HG03095 (cell line): Measurements from ENCODE around the gene FLT3.

Experiments used
- ATAC-seq: cut with Tn5 transposase; IDR thresholded peaks from one replicate; pipeline ENCODE4 v1.9.1; 2021; ENCODE audit warnings: moderate library complexity; ENCODE audit not compliant: unreplicated experiment

The FLT3 gene

GRCh38 chr13:27963491-27963890 lies 136.9 kb downstream of the FLT3 start:
- ATAC-seq, result no peak

DNA sequence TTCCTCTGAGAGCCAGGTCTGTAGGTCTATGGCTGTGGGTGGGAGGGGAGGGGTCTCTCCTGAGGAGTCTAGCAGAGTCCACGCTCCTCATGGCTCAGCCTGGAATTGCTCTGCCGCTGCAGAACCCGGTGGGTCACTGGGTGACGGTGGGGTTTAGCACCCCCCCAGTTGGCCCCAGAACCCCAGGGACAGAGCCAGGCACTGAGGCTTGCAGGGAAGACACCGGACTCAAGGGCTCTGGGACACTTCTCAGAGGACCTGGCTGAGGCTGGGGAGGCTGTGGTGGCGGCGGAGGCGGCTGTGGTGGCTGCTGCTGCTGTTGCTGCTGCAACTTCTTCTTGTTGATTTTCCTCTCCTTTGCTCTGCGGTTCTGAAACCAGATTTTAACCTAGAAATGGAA lies 137.4 kb downstream of the FLT3 start:
- ATAC-seq, result no peak

DNA sequence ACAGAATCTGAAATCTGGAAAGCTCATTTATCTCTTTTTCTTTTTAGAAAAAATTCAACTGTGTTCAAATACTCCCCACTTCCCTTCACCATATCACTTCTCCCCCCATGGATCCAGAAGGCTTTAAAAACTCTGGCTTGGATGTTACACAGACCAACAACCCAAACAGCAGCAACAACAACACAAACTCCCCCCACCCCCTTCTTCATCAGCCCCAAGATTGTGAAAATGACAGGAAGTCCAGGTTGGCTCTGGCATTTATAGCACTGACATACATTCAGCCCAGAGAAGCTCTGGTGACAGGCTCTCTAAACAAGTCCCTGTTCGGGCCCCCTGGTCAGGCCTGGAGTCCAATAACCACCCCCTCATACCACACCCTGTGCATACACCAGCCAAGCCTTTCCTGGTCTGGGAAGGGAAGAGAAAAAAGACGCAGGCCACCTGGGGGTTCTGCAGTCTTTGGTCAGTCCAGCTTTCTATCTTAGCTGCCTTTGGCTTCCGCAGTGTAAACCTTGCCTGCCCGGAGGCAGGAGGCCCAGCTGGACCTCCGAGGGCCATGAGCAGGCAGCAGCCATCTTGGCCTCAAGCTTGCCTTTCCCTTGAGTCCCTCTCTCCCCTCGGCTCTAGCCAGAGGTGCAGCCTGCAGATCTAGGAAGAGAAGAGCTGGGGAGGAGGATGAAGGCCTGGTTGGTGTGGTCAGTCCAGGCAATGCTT lies 138.1 kb downstream of the FLT3 start:
- no peak for ATAC-seq

DNA sequence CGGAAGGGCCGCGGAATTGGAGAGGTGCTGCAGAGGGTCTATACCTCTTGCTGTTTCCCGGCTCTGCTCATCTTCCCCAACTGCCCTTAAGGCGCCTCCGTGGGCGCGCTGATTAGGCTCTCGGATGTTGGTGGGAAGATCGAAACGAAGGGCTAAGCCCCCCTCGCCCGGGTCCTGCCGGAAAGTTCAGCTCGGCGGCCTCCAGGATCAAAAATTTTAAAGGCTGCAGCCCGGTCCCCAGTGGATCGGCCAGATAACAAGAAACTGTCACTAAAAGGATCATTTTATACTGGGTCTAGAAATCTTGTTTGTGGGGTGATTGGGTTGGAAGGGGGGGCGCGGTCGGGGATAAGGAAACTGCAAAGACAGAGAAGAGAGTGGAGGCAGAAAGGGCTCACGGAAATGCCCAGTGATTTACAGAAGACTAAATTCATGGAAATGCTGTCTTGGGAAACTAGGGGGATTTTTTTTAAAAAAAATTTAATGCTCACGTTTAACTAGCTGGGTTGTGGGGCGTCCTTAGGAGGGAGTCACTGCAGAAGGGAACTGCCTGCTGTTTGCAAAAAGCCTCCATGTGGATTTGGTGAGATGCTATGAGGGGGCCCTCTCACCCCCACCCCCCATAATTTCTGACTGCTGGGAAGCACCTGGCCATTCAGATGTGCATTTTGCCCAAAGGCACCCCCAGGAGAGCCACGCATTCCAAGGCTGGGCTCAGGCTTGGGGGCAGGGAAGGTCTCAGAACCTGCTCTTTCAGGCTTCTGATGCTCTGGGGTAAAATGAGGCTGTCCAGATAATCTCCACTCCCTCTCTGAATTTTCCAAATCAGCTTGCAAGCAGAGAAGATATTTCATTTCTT lies 138.9 kb downstream of the FLT3 start:
- no peak for ATAC-seq

DNA sequence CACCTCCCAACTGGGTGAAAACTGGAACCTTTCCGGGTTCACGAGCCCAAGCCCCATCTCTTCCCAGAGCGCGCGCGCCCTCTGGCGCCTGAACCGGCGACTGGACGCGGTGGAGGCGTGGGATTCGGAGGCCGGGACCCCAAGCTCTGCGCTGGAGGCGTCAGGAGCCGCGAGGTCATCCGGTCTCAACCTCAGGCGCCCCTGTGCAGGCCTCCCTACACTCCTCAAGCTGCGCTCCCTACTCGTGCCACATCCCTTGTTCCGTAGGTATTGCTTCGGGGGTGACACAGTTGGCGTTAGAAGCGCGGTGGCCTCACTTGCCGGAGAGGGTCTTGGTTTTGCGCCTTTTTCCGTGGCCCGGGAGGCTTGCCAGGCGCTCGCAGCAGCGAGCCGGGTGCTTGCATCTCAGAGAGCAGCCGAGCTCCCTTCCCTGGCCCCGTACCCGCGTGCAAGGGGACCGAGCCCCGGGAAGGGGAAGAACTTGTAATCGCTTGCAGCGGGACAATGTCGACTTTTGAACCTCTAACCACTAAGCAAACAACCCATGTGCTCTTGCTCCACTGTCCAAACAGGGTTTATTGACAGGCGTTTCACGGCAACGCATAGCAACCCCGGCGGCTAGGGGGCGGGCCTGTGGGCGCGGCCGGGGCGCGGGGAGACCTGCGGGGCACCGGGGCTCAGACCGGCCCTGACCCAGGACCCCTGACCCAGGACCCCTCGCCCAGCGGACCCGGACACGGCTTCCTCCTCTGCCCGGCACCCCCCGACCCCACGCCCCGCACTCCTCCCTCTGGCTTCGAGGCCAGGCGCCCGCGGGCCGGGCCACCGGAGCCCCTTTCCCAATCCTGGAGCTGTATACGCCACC lies 139.8 kb downstream of the FLT3 start:
- ATAC-seq, result no peak

GRCh38 chr13:27959976-27960361 lies 140.4 kb downstream of the FLT3 start:
- no peak for ATAC-seq

- ATAC-seq, result no peak
These were observed 143.6 kb downstream of the FLT3 start for GRCh38 chr13:27956576-27957300.

- ATAC-seq, result no peak
These were observed 145.3 kb downstream of the FLT3 start for GRCh38 chr13:27955014-27955591.

GRCh38 chr13:27954406-27954851 lies 145.9 kb downstream of the FLT3 start:
- ATAC-seq, result peak; percentile 15

DNA sequence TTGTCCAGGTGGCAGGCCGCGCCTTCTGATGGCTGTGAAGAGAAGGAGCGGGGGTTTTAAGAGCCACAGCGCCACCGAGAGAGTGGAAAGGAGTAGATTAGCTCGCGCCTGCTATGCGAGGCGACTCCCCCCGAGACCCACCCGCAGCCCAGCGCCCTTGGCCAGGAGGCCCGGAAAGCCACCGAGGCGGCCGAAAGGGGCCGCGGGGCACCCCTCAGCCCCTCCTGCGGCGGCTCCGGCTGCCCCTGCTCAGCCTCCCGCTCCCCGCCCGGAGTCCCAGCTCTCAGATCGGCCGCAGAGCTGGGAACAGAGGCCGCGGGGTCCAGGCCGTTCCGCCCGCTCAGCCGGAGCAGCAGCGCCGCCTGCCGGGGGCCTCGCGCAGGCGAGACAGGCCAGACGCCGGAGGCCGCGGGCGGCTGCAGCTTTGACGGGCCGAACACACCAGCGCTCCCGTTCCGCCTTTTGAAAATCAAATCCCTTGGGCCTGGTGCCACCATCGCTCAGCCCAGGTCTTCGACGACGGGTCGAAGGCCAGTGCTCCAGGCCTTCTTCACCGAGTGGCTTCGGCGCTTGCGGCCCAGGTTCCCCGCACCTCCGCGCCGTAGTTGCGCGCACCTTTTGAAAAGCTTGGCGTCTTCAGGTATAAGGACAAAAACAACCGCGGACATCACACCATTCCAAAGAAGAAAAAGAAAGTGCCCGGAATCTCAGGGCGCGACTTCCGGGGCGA lies 146.5 kb downstream of the FLT3 start:
- ATAC-seq, result peak; percentile 83
